GM12878 (cell line): ENCODE results near the gene NKIRAS1. TPM values are rescaled to one million over a fixed set of nuclear protein-coding genes. Genes with fewer than 3 reads are reported as not detected.

Experiments used
- BCL11A ChIP-seq: IDR thresholded peaks from 2 replicates; pipeline ENCODE4 v1.6.1; 2011; ENCODE audit warnings: low read depth, low read length
- BHLHE40 ChIP-seq, 2 experiments: fragments of 450-650 bp in 1 of 2; IDR thresholded peaks; 2 replicates each; pipeline ENCODE4 v1.6.1; 2011 to 2017; ENCODE audit warnings: low read depth in 2 of 2, borderline replicate concordance in 1 of 2, improper control_type of control experiment in 1 of 2, low read length in 1 of 2, mild to moderate bottlenecking in 1 of 2
- BMI1 ChIP-seq: fragments of 450-650 bp; IDR thresholded peaks from 2 replicates; pipeline ENCODE4 v1.6.1; 2016; ENCODE audit warnings: mild to moderate bottlenecking, moderate library complexity, borderline replicate concordance
- CBFB ChIP-seq: IDR thresholded peaks from 2 replicates; pipeline ENCODE4 v1.6.1; 2016; ENCODE audit warnings: antibody characterized with exemption, low read depth
- CREB1 ChIP-seq: IDR thresholded peaks from 2 replicates; pipeline ENCODE4 v1.6.1; 2012; ENCODE audit warnings: low read depth, mild to moderate bottlenecking, inconsistent platforms
- EP300 ChIP-seq, 2 experiments: fragments of 150-350 bp in 1 of 2; IDR thresholded peaks; 2 replicates each; pipeline ENCODE4 v1.6.1; 2011 to 2012; ENCODE audit warnings: low read depth in 2 of 2, low read length in 2 of 2, borderline replicate concordance in 1 of 2, improper control_type of control experiment in 1 of 2, inconsistent platforms in 1 of 2; ENCODE audit not compliant: control insufficient read depth in 1 of 2
- EZH2 ChIP-seq: IDR thresholded peaks from 2 replicates; pipeline ENCODE4 v1.6.1; 2012; ENCODE audit warnings: low read depth, mild to moderate bottlenecking, control low read depth, inconsistent platforms, low read length, borderline replicate concordance; ENCODE audit not compliant: control insufficient read depth
- MEF2A ChIP-seq: IDR thresholded peaks from 2 replicates; pipeline ENCODE4 v1.6.1; 2011; ENCODE audit warnings: low read depth, mild to moderate bottlenecking, low read length, moderate library complexity; ENCODE audit not compliant: insufficient read depth
- MYB ChIP-seq: fragments of 150-350 bp; IDR thresholded peaks from 2 replicates; pipeline ENCODE4 v1.6.1; 2014; ENCODE audit warnings: mild to moderate bottlenecking, low read depth, low read length, borderline replicate concordance
- RUNX3 ChIP-seq: IDR thresholded peaks from 2 replicates; pipeline ENCODE4 v1.6.1; 2012; ENCODE audit warnings: low read length, inconsistent platforms
- TBL1XR1 ChIP-seq: IDR thresholded peaks from 2 replicates; pipeline ENCODE4 v1.6.1; 2012; ENCODE audit warnings: low read depth, low read length, improper control_type of control experiment
- ZNF384 ChIP-seq: IDR thresholded peaks from 2 replicates; pipeline ENCODE4 v1.6.1; 2012; ENCODE audit warnings: low read depth, mild to moderate bottlenecking, low read length, improper control_type of control experiment, borderline replicate concordance
- polyA plus RNA-seq, 11 experiments: library from polyadenylated mRNA; depleted of rRNA in 4 of 11; unstranded in 6 of 11; stranded (reverse) in 5 of 11; fragments of >200 nt; fragmentation: Nextera tagmentation in 4 of 11; fragmentation: Illumina TruSeq in 1 of 11; extraction: Ambion mirVana in 4 of 11; extraction: Trizol in 1 of 11; gene quantifications; 1 replicate in 1 of 11; 2 replicates in 10 of 11; pipeline versions ENCODE4 v1.2.1 to v1.2.3, GENCODE V29; 2011 to 2016; ENCODE audit warnings: inconsistent platforms in 2 of 11, missing spikeins in 2 of 11, low read depth in 1 of 11
- total RNA-seq, 4 experiments: library from RNA; depleted of rRNA in 3 of 4; stranded (reverse); fragments of >200 nt in 3 of 4; fragmentation: Illumina TruSeq in 1 of 4; extraction: Trizol in 1 of 4; gene quantifications; 2 replicates each; pipeline versions ENCODE4 v1.2.1 to v1.2.3, GENCODE V29; 2013 to 2021
- TF ChIP-seq, protein P1 (sequence below): IDR thresholded peaks from 2 replicates; pipeline ENCODE4 v1.6.1; 2012; ENCODE audit warnings: mild to moderate bottlenecking, low read depth, low read length
- TF ChIP-seq, protein P2 (sequence below): fragments of 450-650 bp; IDR thresholded peaks from 2 replicates; pipeline ENCODE4 v1.6.1; 2018; ENCODE audit warnings: mild to moderate bottlenecking, low read depth, moderate library complexity; ENCODE audit not compliant: partially characterized antibody
- TF ChIP-seq, protein P3 (sequence below): fragments of 450-650 bp; formaldehyde crosslinking; IDR thresholded peaks from 2 replicates; pipeline ENCODE4 v1.4.0; 2022; ENCODE audit warnings: mild to moderate bottlenecking, moderate library complexity
- TF ChIP-seq, protein P4 (sequence below): fragments of 450-650 bp; IDR thresholded peaks from 2 replicates; pipeline ENCODE4 v1.6.1; 2017; ENCODE audit warnings: mild to moderate bottlenecking

Gene NKIRAS1
- total and polyA plus RNA-seq, 10 of the 15 experiments (the other 5 are each of a cell fraction or from before 2014, with no cell fraction given), result 7.1 to 17.9 (median 10.9) TPM

DNA sequence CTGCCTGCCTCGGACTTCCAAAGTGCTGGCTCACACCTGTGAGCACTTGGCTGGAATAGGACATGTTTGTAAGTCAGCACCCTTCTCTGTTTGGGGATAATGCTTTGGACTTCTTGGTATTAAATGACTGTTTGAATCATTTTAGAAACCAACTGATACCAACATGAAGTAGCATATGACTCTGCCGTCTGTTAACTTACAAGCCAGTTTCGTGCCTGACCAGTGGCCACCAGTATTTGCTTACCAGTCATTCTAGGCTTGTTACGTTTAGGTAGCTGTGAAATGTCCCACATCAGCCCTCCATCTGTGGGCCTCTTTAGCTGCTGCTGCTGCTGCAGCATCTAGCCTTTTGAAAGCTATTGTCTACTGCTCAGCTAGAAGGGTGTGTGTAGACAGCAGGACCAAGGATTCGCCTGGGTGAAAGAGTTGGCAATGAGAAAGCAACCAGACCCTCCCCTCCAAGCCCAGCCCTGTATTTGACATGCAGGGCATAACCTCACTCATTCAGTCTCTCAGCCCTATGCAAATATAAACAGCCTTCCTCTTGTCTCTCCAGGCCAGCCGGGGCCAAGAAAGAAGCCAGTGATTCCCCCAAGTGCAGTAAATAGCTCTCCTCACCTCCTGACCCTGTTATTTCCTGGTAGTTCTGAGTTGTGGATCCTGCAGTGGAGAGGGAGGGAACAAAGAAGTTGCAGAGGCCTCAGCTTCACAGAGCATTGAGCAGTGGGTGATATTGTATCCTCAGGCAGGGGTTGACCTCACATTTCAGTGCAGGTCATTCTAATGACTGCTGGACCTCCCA is 51.0 kb downstream of the NKIRAS1 start (continued):
- TF ChIP-seq, protein P1, sequence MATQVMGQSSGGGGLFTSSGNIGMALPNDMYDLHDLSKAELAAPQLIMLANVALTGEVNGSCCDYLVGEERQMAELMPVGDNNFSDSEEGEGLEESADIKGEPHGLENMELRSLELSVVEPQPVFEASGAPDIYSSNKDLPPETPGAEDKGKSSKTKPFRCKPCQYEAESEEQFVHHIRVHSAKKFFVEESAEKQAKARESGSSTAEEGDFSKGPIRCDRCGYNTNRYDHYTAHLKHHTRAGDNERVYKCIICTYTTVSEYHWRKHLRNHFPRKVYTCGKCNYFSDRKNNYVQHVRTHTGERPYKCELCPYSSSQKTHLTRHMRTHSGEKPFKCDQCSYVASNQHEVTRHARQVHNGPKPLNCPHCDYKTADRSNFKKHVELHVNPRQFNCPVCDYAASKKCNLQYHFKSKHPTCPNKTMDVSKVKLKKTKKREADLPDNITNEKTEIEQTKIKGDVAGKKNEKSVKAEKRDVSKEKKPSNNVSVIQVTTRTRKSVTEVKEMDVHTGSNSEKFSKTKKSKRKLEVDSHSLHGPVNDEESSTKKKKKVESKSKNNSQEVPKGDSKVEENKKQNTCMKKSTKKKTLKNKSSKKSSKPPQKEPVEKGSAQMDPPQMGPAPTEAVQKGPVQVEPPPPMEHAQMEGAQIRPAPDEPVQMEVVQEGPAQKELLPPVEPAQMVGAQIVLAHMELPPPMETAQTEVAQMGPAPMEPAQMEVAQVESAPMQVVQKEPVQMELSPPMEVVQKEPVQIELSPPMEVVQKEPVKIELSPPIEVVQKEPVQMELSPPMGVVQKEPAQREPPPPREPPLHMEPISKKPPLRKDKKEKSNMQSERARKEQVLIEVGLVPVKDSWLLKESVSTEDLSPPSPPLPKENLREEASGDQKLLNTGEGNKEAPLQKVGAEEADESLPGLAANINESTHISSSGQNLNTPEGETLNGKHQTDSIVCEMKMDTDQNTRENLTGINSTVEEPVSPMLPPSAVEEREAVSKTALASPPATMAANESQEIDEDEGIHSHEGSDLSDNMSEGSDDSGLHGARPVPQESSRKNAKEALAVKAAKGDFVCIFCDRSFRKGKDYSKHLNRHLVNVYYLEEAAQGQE, result no peak
- TF ChIP-seq EZH2, result no peak
- TF ChIP-seq RUNX3, result peak; percentile 68
- peak; percentile 59; the same call in 1 of the 2 replicates for TF ChIP-seq CBFB
- TF ChIP-seq CREB1, result peak; percentile 30; the same call in 1 of the 2 replicates
- 0 out of 2 replicates have a peak, but pooled peaks have one; percentile 58 for TF ChIP-seq MYB
- peak; percentile 63 to 77; a peak in 2 of 4 replicates for TF ChIP-seq EP300 (IDR thresholded peaks at IDR 0.05; ENCODE audit: borderline replicate concordance in 1 of 2, control insufficient read depth in 1 of 2, low read depth in 2 of 2, low read length in 2 of 2)
- TF ChIP-seq ZNF384, result no peak
- TF ChIP-seq, protein P2, sequence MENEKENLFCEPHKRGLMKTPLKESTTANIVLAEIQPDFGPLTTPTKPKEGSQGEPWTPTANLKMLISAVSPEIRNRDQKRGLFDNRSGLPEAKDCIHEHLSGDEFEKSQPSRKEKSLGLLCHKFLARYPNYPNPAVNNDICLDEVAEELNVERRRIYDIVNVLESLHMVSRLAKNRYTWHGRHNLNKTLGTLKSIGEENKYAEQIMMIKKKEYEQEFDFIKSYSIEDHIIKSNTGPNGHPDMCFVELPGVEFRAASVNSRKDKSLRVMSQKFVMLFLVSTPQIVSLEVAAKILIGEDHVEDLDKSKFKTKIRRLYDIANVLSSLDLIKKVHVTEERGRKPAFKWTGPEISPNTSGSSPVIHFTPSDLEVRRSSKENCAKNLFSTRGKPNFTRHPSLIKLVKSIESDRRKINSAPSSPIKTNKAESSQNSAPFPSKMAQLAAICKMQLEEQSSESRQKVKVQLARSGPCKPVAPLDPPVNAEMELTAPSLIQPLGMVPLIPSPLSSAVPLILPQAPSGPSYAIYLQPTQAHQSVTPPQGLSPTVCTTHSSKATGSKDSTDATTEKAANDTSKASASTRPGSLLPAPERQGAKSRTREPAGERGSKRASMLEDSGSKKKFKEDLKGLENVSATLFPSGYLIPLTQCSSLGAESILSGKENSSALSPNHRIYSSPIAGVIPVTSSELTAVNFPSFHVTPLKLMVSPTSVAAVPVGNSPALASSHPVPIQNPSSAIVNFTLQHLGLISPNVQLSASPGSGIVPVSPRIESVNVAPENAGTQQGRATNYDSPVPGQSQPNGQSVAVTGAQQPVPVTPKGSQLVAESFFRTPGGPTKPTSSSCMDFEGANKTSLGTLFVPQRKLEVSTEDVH, result no peak
- no peak for TF ChIP-seq BMI1
- no peak for TF ChIP-seq BHLHE40 (IDR thresholded peaks at IDR 0.05; ENCODE audit: borderline replicate concordance in 1 of 2, low read depth in 2 of 2, low read length in 1 of 2)
- TF ChIP-seq, protein P3, sequence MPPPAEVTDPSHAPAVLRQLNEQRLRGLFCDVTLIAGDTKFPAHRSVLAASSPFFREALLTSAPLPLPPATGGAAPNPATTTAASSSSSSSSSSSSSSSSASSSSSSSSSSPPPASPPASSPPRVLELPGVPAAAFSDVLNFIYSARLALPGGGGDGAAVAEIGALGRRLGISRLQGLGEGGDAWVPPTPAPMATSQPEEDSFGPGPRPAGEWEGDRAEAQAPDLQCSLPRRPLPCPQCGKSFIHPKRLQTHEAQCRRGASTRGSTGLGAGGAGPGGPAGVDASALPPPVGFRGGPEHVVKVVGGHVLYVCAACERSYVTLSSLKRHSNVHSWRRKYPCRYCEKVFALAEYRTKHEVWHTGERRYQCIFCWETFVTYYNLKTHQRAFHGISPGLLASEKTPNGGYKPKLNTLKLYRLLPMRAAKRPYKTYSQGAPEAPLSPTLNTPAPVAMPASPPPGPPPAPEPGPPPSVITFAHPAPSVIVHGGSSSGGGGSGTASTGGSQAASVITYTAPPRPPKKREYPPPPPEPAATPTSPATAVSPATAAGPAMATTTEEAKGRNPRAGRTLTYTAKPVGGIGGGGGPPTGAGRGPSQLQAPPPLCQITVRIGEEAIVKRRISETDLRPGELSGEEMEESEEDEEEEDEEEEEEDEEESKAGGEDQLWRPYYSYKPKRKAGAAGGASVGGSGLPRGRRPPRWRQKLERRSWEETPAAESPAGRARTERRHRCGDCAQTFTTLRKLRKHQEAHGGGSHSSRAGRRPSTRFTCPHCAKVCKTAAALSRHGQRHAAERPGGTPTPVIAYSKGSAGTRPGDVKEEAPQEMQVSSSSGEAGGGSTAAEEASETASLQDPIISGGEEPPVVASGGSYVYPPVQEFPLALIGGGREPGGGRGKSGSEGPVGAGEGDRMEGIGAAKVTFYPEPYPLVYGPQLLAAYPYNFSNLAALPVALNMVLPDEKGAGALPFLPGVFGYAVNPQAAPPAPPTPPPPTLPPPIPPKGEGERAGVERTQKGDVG (CRISPR knock-in tag), result no peak
- 0 out of 2 replicates have a peak, but pooled peaks have one; percentile 25 for TF ChIP-seq MEF2A
- TF ChIP-seq BCL11A, result peak; percentile 62; the same call in 1 of the 2 replicates
- no peak for TF ChIP-seq TBL1XR1
- TF ChIP-seq, protein P4, sequence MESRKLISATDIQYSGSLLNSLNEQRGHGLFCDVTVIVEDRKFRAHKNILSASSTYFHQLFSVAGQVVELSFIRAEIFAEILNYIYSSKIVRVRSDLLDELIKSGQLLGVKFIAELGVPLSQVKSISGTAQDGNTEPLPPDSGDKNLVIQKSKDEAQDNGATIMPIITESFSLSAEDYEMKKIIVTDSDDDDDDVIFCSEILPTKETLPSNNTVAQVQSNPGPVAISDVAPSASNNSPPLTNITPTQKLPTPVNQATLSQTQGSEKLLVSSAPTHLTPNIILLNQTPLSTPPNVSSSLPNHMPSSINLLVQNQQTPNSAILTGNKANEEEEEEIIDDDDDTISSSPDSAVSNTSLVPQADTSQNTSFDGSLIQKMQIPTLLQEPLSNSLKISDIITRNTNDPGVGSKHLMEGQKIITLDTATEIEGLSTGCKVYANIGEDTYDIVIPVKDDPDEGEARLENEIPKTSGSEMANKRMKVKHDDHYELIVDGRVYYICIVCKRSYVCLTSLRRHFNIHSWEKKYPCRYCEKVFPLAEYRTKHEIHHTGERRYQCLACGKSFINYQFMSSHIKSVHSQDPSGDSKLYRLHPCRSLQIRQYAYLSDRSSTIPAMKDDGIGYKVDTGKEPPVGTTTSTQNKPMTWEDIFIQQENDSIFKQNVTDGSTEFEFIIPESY, result no peak
